D721Med (cell line): ENCODE results near the gene LAMTOR4.

ENCODE experiments used
- DNase-seq: peaks from one replicate; pipeline ENCODE4 v3.0.0; 2011; ENCODE audit warnings: low spot score; ENCODE audit not compliant: insufficient read length
- FAIRE-seq: peaks from 2 replicates; lab custom pipeline; 2011; peaks lifted over from hg19 to GRCh38; lab: Jason Lieb, UNC
- TF ChIP-seq, protein P1 (sequence below): IDR thresholded peaks from 2 replicates; pipeline ENCODE4 v1.5.1; 2012; ENCODE audit warnings: mild to moderate bottlenecking, control low read depth; ENCODE audit not compliant: insufficient read depth; ENCODE audit errors: missing control alignments

LAMTOR4 gene

DNA sequence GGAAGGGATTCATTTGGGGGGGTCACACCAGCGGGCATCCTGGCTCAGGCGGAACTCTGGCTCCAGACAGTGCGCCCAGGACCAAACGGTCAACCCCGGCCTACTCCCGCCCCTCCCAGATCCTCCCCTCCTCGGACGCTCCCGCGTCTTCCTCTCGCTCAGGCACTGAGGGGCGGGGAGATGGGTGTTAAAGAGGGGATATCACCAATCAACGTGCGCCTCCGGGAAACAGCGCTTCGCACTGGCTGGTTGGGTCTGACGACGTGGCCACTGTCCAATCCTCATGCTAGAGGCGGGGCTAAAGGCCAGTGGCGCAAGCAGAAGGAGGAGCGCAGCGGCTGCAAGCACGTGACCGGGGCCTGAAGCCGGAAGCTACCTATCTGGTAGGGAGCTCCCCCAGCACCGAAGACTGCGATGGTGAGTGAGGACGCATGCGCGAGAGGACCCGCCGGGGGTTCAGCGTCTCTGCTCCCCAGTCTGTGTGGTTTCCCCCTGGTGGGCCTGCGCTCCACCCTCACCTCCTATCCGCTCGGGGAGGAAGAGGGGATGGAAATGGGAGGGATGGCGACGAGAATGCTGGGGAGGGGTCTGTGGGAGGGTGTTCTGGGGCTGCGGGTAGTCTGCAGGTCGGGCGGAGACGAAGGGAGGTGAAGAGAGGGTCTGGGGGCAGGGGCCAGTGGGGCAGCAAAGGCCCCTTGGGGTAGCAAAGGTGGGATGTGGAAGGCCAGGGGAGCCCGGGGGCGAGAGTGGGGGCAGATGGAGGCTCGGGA, at the start of gene LAMTOR4:
Gene LAMTOR4 (plus strand): TSS at position 360 of the 770 bp plus-strand sequence. CDS start 55 bp downstream, at position 415.
- TF ChIP-seq, protein P1, sequence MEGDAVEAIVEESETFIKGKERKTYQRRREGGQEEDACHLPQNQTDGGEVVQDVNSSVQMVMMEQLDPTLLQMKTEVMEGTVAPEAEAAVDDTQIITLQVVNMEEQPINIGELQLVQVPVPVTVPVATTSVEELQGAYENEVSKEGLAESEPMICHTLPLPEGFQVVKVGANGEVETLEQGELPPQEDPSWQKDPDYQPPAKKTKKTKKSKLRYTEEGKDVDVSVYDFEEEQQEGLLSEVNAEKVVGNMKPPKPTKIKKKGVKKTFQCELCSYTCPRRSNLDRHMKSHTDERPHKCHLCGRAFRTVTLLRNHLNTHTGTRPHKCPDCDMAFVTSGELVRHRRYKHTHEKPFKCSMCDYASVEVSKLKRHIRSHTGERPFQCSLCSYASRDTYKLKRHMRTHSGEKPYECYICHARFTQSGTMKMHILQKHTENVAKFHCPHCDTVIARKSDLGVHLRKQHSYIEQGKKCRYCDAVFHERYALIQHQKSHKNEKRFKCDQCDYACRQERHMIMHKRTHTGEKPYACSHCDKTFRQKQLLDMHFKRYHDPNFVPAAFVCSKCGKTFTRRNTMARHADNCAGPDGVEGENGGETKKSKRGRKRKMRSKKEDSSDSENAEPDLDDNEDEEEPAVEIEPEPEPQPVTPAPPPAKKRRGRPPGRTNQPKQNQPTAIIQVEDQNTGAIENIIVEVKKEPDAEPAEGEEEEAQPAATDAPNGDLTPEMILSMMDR = no peak
- FAIRE-seq (peak; percentile 75), DNase-seq (peak; percentile 95)

- DNase-seq = no peak
- no peak for FAIRE-seq
- TF ChIP-seq, protein P1 = no peak
Observed at GRCh38 chr7:100099452-100099851, 49.3 kb upstream of the LAMTOR4 start.

GRCh38 chr7:100100420-100101015, 48.2 kb upstream of the LAMTOR4 start:
- FAIRE-seq = no peak
- TF ChIP-seq, protein P1 = no peak
- DNase-seq = peak; percentile 81

- FAIRE-seq (no peak), DNase-seq (peak; percentile 86)
- TF ChIP-seq, protein P1 = no peak
Observed at GRCh38 chr7:100101016-100101862, 47.5 kb upstream of the LAMTOR4 start, which contains the start of the genes AP4M1 and MCM7. Gene AP4M1 (plus strand): TSS chr7:100101643. CDS start chr7:100101715, 72 bp downstream. Gene MCM7 (minus strand): TSS chr7:100101397. CDS start chr7:100101294, 103 bp downstream.

DNA sequence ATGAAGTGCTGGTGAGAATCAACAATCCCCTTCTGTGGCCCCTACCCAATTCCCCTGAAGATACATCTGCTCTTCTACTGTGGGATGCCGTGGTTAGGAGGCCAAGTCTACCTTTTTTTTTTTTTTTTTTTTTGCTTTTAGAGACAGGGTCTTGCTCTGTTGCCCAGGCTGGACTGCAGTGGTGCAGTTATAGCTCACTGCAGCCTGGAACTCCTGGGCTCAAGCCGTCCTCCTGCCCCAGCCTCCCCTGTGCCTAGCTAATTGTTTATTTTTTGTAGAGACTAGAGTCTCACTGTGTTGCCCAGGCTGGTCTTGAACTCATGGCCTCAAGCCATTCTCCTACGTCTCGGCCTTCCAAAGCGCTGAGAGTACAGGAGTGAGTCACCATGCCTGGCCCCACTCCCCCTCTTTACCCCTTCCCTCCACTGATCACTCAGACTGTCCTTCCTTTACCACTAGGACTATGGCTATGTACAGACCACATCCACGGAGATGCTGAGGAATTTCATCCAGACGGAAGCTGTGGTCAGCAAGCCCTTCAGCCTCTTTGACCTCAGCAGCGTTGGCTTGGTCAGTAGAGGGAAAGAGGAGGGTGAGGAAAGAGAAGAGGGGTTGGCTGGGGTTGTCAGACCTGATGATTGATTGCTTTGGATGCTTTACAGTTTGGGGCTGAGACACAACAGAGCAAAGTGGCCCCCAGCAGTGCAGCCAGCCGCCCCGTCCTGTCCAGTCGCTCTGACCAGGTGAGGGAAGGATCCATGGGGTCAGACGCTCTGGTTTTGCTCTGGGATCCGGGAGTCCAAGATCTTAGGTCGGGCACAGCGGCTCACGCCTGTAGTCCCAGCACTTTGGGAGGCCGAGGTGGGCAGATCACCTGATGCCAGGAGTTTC, 45.5 kb upstream of the LAMTOR4 start:
- FAIRE-seq = no peak

More for the DNA sequence above, 45.5 kb upstream of the LAMTOR4 start:
- TF ChIP-seq, protein P1 = no peak
- DNase-seq = no peak
